NCI-H460 (cell line): ENCODE measurements around the gene MAIP1. TPM values are rescaled to one million over a fixed set of nuclear protein-coding genes. Genes with fewer than 3 reads are reported as not detected.
"Not testable (repeated sequence)": the region's sequence is repeated elsewhere in the genome, so short reads cannot be mapped to it uniquely, and the experiment has no call there.

Experiments
- DNase-seq: peaks from one replicate; pipeline ENCODE4 v3.0.0-alpha.2; 2016; ENCODE audit warnings: low read depth; ENCODE audit errors: extremely low read depth
- polyA plus RNA-seq: library from polyadenylated mRNA; depleted of rRNA; stranded (reverse); fragments of >200 nt; gene quantifications from 2 replicates; pipeline ENCODE4 v1.2.3, GENCODE V29; 2014; cell fraction: nucleus; rRNA removed
- total RNA-seq: library from RNA; depleted of rRNA; stranded (reverse); fragments of >200 nt; shearing (Covaris generic); gene quantifications from 2 replicates; pipeline ENCODE4 v1.2.3, GENCODE V29; 2014; rRNA removed

Gene MAIP1
- 43.1 and 45.3 TPM in 2 replicates for total RNA-seq
- 25.0 and 37.6 TPM in 2 replicates for polyA plus RNA-seq

GRCh38 chr2:199955339-199956061, at the start of gene MAIP1, which contains the start of gene TYW5:
Gene MAIP1, plus strand, starts transcription at chr2:199955582. Its CDS starts 217 bp downstream, at chr2:199955799.
Gene TYW5, minus strand, starts transcription at chr2:199955491. Its CDS starts 21 bp downstream, at chr2:199955470.
- DNase-seq, result peak; percentile 79

- DNase-seq, result no peak
Measured at GRCh38 chr2:199907008-199907714, 48.2 kb upstream of the MAIP1 start.

- no peak for DNase-seq
Measured at GRCh38 chr2:199910338-199911051, 44.9 kb upstream of the MAIP1 start.

- peak; percentile 98 for DNase-seq
Measured at GRCh38 chr2:199911052-199911876, 44.1 kb upstream of the MAIP1 start, which contains the start of gene C2orf69. Gene C2orf69, plus strand, starts transcription at chr2:199911293. Its CDS starts 146 bp downstream, at chr2:199911439.

GRCh38 chr2:199911877-199912161, 43.6 kb upstream of the MAIP1 start:
- DNase-seq, result no peak

- not testable (repeated sequence) for DNase-seq
Measured at GRCh38 chr2:199912553-199913114, 42.7 kb upstream of the MAIP1 start.

- no peak for DNase-seq
Measured at GRCh38 chr2:199914372-199914958, 40.9 kb upstream of the MAIP1 start.

- DNase-seq, result no peak
Measured at GRCh38 chr2:199916980-199917379, 38.4 kb upstream of the MAIP1 start.

GRCh38 chr2:199922856-199923255, 32.5 kb upstream of the MAIP1 start:
- peak; percentile 9 for DNase-seq

- DNase-seq, result no peak
Measured at GRCh38 chr2:199923924-199924323, 31.5 kb upstream of the MAIP1 start.

- no peak for DNase-seq
Measured at GRCh38 chr2:199926806-199927205, 28.6 kb upstream of the MAIP1 start.

GRCh38 chr2:199928226-199928625, 27.2 kb upstream of the MAIP1 start:
- no peak for DNase-seq

- DNase-seq, result no peak
Measured at GRCh38 chr2:199928626-199929025, 26.8 kb upstream of the MAIP1 start.

- no peak for DNase-seq
Measured at GRCh38 chr2:199929262-199929661, 26.1 kb upstream of the MAIP1 start.

- DNase-seq, result no peak
Measured at GRCh38 chr2:199932312-199932855, 23.0 kb upstream of the MAIP1 start.

GRCh38 chr2:199933466-199933865, 21.9 kb upstream of the MAIP1 start:
- DNase-seq, result no peak

GRCh38 chr2:199936554-199936953, 18.8 kb upstream of the MAIP1 start:
- no peak for DNase-seq

GRCh38 chr2:199940373-199940772, 15.0 kb upstream of the MAIP1 start:
- DNase-seq, result peak; percentile 34

- no peak for DNase-seq
Measured at GRCh38 chr2:199943373-199943772, 12.0 kb upstream of the MAIP1 start.
